T-helper 22 cell (primary cell): ENCODE results near the gene STXBP3.
"Not testable (repeated sequence)": the region's sequence is repeated elsewhere in the genome, so short reads cannot be mapped to it uniquely, and the experiment has no call there.

Experiments used
- DNase-seq: peaks from one replicate; pipeline ENCODE4 v3.0.0-alpha.2; 2020; ENCODE audit warnings: low read depth

The STXBP3 gene

GRCh38 chr1:108746382-108747170, at the start of gene STXBP3:
Gene STXBP3 (plus strand): TSS chr1:108746674. CDS start chr1:108746738, 64 bp downstream.
- DNase-seq, result peak; percentile 98

GRCh38 chr1:108699375-108700332, 46.8 kb upstream of the STXBP3 start:
- DNase-seq, result no peak

- DNase-seq, result no peak
Measured at GRCh38 chr1:108701176-108701849, 45.2 kb upstream of the STXBP3 start.

- not testable (repeated sequence) for DNase-seq
Measured at GRCh38 chr1:108702109-108702508, 44.4 kb upstream of the STXBP3 start.

GRCh38 chr1:108703939-108704338, 42.5 kb upstream of the STXBP3 start:
- DNase-seq, result peak; percentile 18

GRCh38 chr1:108704496-108704895, 42.0 kb upstream of the STXBP3 start:
- no peak for DNase-seq

GRCh38 chr1:108706643-108707042, 39.8 kb upstream of the STXBP3 start:
- DNase-seq, result no peak

GRCh38 chr1:108708691-108709660, 37.5 kb upstream of the STXBP3 start:
- peak; percentile 34 for DNase-seq

GRCh38 chr1:108712606-108713150, 33.8 kb upstream of the STXBP3 start, which contains the start of gene FNDC7:
Gene FNDC7 (plus strand): TSS chr1:108712908. CDS start chr1:108712934, 26 bp downstream.
- no peak for DNase-seq

GRCh38 chr1:108715932-108716331, 30.5 kb upstream of the STXBP3 start:
- DNase-seq, result no peak

GRCh38 chr1:108716437-108717230, 29.8 kb upstream of the STXBP3 start:
- DNase-seq, result no peak

- no peak for DNase-seq
Measured at GRCh38 chr1:108717774-108718316, 28.6 kb upstream of the STXBP3 start.

- no peak for DNase-seq
Measured at GRCh38 chr1:108718927-108719655, 27.4 kb upstream of the STXBP3 start.

- DNase-seq, result no peak
Measured at GRCh38 chr1:108719656-108720435, 26.6 kb upstream of the STXBP3 start.

- no peak for DNase-seq
Measured at GRCh38 chr1:108722292-108722691, 24.2 kb upstream of the STXBP3 start.

- DNase-seq, result no peak
Measured at GRCh38 chr1:108725906-108726305, 20.6 kb upstream of the STXBP3 start.

GRCh38 chr1:108728327-108728923, 18.0 kb upstream of the STXBP3 start:
- no peak for DNase-seq

- no peak for DNase-seq
Measured at GRCh38 chr1:108729481-108729880, 17.0 kb upstream of the STXBP3 start.
